Measurements from ENCODE around the gene CEACAM6. TPM values are rescaled to one million over a fixed set of nuclear protein-coding genes. Genes with fewer than 3 reads are reported as not detected.
A peak's percentile ranks its signal among the peaks of the same experiment; 100 is the strongest.

The CEACAM6 gene
- polyA plus RNA-seq, 2 of the 4 experiments (the other 2 are of a cell fraction) = 0.97 to 17.7 TPM

DNA sequence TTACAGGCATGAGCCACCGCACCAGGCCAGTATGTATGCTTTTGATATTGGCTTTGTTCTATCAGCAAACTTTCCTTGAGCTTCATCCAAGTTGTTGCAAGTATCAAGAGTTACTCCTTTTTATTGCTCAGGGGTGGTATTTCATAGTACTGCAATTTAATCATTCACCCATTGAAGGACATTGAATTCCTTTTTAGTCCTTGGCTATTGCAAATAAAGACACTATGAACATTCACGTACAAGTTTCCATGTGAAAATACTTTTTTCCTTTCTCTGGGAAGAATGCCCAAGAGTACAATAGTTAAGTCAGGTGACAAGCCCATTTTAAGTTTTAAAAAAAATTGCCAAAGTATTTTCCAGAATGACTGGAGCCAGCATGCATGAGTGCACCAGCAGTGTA, 61.4 kb downstream of the CEACAM6 start:
- Histone ChIP-seq H3K9me3 (no peaks in the 10 kb centered on the region), H3K4me1 (no peaks in the 10 kb centered on the region), H3K27ac (no peak overlapping the region), H3K4me2 (no peak overlapping the region), H3K4me3 (no peak overlapping the region)
- POLR2A ChIA-PET = no interaction called here
- TF ChIP-seq KDM1A (IDR thresholded peaks at IDR 0.05; ENCODE audit: low read depth) (no peak), MAFK (IDR thresholded peaks at IDR 0.05; ENCODE audit: partially characterized antibody) (no peak), HDAC2 (IDR thresholded peaks at IDR 0.05) (no peak), ZFP36 (IDR thresholded peaks at IDR 0.05; ENCODE audit: borderline replicate concordance, partially characterized antibody) (no peak)
- TF ChIP-seq, protein P1, sequence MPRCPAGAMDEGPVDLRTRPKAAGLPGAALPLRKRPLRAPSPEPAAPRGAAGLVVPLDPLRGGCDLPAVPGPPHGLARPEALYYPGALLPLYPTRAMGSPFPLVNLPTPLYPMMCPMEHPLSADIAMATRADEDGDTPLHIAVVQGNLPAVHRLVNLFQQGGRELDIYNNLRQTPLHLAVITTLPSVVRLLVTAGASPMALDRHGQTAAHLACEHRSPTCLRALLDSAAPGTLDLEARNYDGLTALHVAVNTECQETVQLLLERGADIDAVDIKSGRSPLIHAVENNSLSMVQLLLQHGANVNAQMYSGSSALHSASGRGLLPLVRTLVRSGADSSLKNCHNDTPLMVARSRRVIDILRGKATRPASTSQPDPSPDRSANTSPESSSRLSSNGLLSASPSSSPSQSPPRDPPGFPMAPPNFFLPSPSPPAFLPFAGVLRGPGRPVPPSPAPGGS (IDR thresholded peaks at IDR 0.05) = no peak
- CTCF ChIA-PET = interaction anchor here (0.6 to 18.4 kb wide), 8 partner anchors 17 to 368 kb away, joined by 3 to 428 read pairs (median 10); partner anchors contain the start of genes CEACAM3 and CEACAM6
- ATAC-seq = no peak
- DNase-seq (ENCODE audit: low read depth in 1 of 2, low spot score in 1 of 2) = no peak
- 12% methylated on average over 2 of the region's 2 CpGs for WGBS (ENCODE audit: missing lambda C conversion rate)
- peak; percentile 36 for FAIRE-seq

DNA sequence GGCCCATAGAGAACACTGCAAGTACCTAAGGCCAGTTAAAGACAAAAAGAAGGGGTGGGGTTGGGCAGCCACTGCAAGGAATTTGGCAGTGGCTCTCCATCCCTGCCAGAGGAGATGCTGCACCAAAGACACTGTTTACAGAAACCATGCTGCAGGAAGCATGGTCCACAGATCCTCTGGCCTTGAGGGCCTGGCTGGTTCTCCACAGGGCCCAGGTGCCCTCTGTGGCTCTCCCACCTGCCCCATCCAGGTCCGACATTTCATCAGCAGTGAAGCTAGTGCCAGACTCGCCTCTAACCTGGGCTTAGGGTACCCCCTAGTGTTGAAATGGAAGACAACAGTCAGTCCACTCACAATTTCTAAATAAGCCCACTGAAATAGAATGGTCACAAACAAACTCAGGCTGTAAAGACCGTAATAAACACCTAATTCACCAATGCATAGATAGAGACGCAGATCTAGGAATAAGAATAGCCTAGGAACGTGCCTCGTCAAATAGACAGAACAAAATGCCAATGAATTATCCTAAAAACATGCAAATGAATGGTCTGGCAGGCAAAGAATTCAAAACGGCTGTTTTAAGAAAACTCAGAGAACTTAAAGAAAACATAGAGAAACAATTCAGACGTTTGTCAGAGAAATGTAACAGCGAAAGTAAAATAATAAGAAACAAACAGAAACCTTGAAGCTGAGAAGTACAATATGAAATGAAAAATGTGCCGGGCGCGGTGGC, 65.8 kb downstream of the CEACAM6 start:
- H3K27ac ChIP-seq = no peak overlapping the region
- DNase-seq (ENCODE audit: low read depth in 1 of 2, low spot score in 1 of 2) (peak; percentile 82 to 94), ATAC-seq (peak; percentile 92 to 96), FAIRE-seq (peak; percentile 99)
- 28% methylated on average over 12 of the region's 12 CpGs for WGBS (ENCODE audit: missing lambda C conversion rate)
- H3K9me3 ChIP-seq = no peaks in the 10 kb centered on the region
- TF ChIP-seq SREBF2 (IDR thresholded peaks at IDR 0.05) (no peak), KDM1A (IDR thresholded peaks at IDR 0.05; ENCODE audit: low read depth) (no peak), JUNB (IDR thresholded peaks at IDR 0.05) (no peak), RAD21 (conservative IDR thresholded peaks at IDR 0.05 in 1 of 2, IDR thresholded peaks at IDR 0.05 in 1 of 2) (peak; percentile 86 to 96), NPAS2 (CRISPR knock-in tag; IDR thresholded peaks at IDR 0.05; ENCODE audit: borderline replicate concordance) (no peak), FOSB (CRISPR knock-in tag; IDR thresholded peaks at IDR 0.05) (no peak), SMC3 (IDR thresholded peaks at IDR 0.05) (peak; percentile 50), ZC3H11A (IDR thresholded peaks at IDR 0.05) (peak; percentile 2; the same call in 1 of the 2 replicates), POLR2A (IDR thresholded peaks at IDR 0.05; ENCODE audit: low read length) (no peak), EHMT2 (IDR thresholded peaks at IDR 0.05; ENCODE audit: low read depth) (no peak), HOXB13 (CRISPR knock-in tag; IDR thresholded peaks at IDR 0.05; ENCODE audit: low read depth) (no peak), BHLHE40 (IDR thresholded peaks at IDR 0.05; ENCODE audit: low read depth, low read length) (no peak), HOXB5 (CRISPR knock-in tag; IDR thresholded peaks at IDR 0.05) (no peak)
- TF ChIP-seq, protein P2, sequence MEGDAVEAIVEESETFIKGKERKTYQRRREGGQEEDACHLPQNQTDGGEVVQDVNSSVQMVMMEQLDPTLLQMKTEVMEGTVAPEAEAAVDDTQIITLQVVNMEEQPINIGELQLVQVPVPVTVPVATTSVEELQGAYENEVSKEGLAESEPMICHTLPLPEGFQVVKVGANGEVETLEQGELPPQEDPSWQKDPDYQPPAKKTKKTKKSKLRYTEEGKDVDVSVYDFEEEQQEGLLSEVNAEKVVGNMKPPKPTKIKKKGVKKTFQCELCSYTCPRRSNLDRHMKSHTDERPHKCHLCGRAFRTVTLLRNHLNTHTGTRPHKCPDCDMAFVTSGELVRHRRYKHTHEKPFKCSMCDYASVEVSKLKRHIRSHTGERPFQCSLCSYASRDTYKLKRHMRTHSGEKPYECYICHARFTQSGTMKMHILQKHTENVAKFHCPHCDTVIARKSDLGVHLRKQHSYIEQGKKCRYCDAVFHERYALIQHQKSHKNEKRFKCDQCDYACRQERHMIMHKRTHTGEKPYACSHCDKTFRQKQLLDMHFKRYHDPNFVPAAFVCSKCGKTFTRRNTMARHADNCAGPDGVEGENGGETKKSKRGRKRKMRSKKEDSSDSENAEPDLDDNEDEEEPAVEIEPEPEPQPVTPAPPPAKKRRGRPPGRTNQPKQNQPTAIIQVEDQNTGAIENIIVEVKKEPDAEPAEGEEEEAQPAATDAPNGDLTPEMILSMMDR (IDR thresholded peaks at IDR 0.05) = peak; percentile 91
- TF ChIP-seq, protein P3, sequence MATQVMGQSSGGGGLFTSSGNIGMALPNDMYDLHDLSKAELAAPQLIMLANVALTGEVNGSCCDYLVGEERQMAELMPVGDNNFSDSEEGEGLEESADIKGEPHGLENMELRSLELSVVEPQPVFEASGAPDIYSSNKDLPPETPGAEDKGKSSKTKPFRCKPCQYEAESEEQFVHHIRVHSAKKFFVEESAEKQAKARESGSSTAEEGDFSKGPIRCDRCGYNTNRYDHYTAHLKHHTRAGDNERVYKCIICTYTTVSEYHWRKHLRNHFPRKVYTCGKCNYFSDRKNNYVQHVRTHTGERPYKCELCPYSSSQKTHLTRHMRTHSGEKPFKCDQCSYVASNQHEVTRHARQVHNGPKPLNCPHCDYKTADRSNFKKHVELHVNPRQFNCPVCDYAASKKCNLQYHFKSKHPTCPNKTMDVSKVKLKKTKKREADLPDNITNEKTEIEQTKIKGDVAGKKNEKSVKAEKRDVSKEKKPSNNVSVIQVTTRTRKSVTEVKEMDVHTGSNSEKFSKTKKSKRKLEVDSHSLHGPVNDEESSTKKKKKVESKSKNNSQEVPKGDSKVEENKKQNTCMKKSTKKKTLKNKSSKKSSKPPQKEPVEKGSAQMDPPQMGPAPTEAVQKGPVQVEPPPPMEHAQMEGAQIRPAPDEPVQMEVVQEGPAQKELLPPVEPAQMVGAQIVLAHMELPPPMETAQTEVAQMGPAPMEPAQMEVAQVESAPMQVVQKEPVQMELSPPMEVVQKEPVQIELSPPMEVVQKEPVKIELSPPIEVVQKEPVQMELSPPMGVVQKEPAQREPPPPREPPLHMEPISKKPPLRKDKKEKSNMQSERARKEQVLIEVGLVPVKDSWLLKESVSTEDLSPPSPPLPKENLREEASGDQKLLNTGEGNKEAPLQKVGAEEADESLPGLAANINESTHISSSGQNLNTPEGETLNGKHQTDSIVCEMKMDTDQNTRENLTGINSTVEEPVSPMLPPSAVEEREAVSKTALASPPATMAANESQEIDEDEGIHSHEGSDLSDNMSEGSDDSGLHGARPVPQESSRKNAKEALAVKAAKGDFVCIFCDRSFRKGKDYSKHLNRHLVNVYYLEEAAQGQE (IDR thresholded peaks at IDR 0.05) = no peak
- H3K4me1 ChIP-seq = no peaks in the 10 kb centered on the region
- ChIA-PET CTCF (interaction anchor here (0.5 to 18.4 kb wide), 35 partner anchors 10 to 428 kb away, joined by 3 to 428 read pairs (median 5); partner anchors contain the start of genes CEACAM3, CEACAM6 and RPS19), POLR2A (interaction anchor here (0.6 kb wide), 1 partner anchor 112 kb away, joined by 6 read pairs; the partner anchor contains the start of gene CEACAM5)
- H3K4me2 ChIP-seq = no peak overlapping the region
- H3K4me3 ChIP-seq = no peak overlapping the region

Other genes with a start within 250 kb of the CEACAM6 start
- not detected in 2 replicates for gene CEACAM21, start 179.4 kb upstream of the CEACAM6 start, polyA plus RNA-seq (2011; rRNA removed)
- gene CEACAM21, start 179.4 kb upstream of the CEACAM6 start, polyA plus RNA-seq (2017; fragmentation: RNase III; extraction: RNeasy Plus Mini Kit Qiagen cat#74134 plus additional on column Dnase treatment) = not detected in 3 replicates
- not detected in 2 replicates for gene CEACAM4, start 128.5 kb upstream of the CEACAM6 start, polyA plus RNA-seq (2011; rRNA removed)
- gene CEACAM4, start 128.5 kb upstream of the CEACAM6 start, polyA plus RNA-seq (2017; fragmentation: RNase III; extraction: RNeasy Plus Mini Kit Qiagen cat#74134 plus additional on column Dnase treatment) = not detected in 3 replicates
- 0.04 TPM in 1 of 2 replicates, not detected in the other for gene CEACAM7, start 67.3 kb upstream of the CEACAM6 start, polyA plus RNA-seq (2011; rRNA removed)
- 0.05 TPM in 1 of 3 replicates, not detected in the others for gene CEACAM7, start 67.3 kb upstream of the CEACAM6 start, polyA plus RNA-seq (2017; fragmentation: RNase III; extraction: RNeasy Plus Mini Kit Qiagen cat#74134 plus additional on column Dnase treatment)
- 1.3 and 2.3 TPM in 2 replicates for gene CEACAM5, start 46.9 kb upstream of the CEACAM6 start, polyA plus RNA-seq (2011; rRNA removed)
- gene CEACAM5, start 46.9 kb upstream of the CEACAM6 start, polyA plus RNA-seq (2017; fragmentation: RNase III; extraction: RNeasy Plus Mini Kit Qiagen cat#74134 plus additional on column Dnase treatment) = 0.12 TPM in 1 of 3 replicates, not detected in the others
- not detected in 2 replicates for gene CEACAM3, start 41.1 kb downstream of the CEACAM6 start, polyA plus RNA-seq (2011; rRNA removed)
- not detected in 3 replicates for gene CEACAM3, start 41.1 kb downstream of the CEACAM6 start, polyA plus RNA-seq (2017; fragmentation: RNase III; extraction: RNeasy Plus Mini Kit Qiagen cat#74134 plus additional on column Dnase treatment)
- not detected in 2 replicates for gene LYPD4, start 89.2 kb downstream of the CEACAM6 start, polyA plus RNA-seq (2011; rRNA removed)
- gene LYPD4, start 89.2 kb downstream of the CEACAM6 start, polyA plus RNA-seq (2017; fragmentation: RNase III; extraction: RNeasy Plus Mini Kit Qiagen cat#74134 plus additional on column Dnase treatment) = not detected in 3 replicates
- gene DMRTC2, start 89.5 kb downstream of the CEACAM6 start, polyA plus RNA-seq (2011; rRNA removed) = not detected in 2 replicates
- gene DMRTC2, start 89.5 kb downstream of the CEACAM6 start, polyA plus RNA-seq (2017; fragmentation: RNase III; extraction: RNeasy Plus Mini Kit Qiagen cat#74134 plus additional on column Dnase treatment) = not detected in 3 replicates
- 2,749 and 3,564 TPM in 2 replicates for gene RPS19, start 104.7 kb downstream of the CEACAM6 start, polyA plus RNA-seq (2011; rRNA removed)
- 7,778 to 7,989 TPM (median 7,924 TPM) in 3 replicates for gene RPS19, start 104.7 kb downstream of the CEACAM6 start, polyA plus RNA-seq (2017; fragmentation: RNase III; extraction: RNeasy Plus Mini Kit Qiagen cat#74134 plus additional on column Dnase treatment)
- gene CD79A, start 121.7 kb downstream of the CEACAM6 start, polyA plus RNA-seq (2011; rRNA removed) = 0.52 and 0.57 TPM in 2 replicates
- gene CD79A, start 121.7 kb downstream of the CEACAM6 start, polyA plus RNA-seq (2017; fragmentation: RNase III; extraction: RNeasy Plus Mini Kit Qiagen cat#74134 plus additional on column Dnase treatment) = 0.29 to 0.54 TPM (median 0.29 TPM) in 3 replicates
- gene ARHGEF1, start 127.7 kb downstream of the CEACAM6 start, polyA plus RNA-seq (2011; rRNA removed) = 34.5 and 38.0 TPM in 2 replicates
- 71.5 to 92.9 TPM (median 84.2 TPM) in 3 replicates for gene ARHGEF1, start 127.7 kb downstream of the CEACAM6 start, polyA plus RNA-seq (2017; fragmentation: RNase III; extraction: RNeasy Plus Mini Kit Qiagen cat#74134 plus additional on column Dnase treatment)
- gene ERFL, start 172.9 kb downstream of the CEACAM6 start, polyA plus RNA-seq (2011; rRNA removed) = 0.19 and 0.21 TPM in 2 replicates
- 0.10 to 0.20 TPM (median 0.15 TPM) in 3 replicates for gene ERFL, start 172.9 kb downstream of the CEACAM6 start, polyA plus RNA-seq (2017; fragmentation: RNase III; extraction: RNeasy Plus Mini Kit Qiagen cat#74134 plus additional on column Dnase treatment)
- gene RABAC1, start 203.8 kb downstream of the CEACAM6 start, polyA plus RNA-seq (2011; rRNA removed) = 117 and 137 TPM in 2 replicates
- 199 to 247 TPM (median 246 TPM) in 3 replicates for gene RABAC1, start 203.8 kb downstream of the CEACAM6 start, polyA plus RNA-seq (2017; fragmentation: RNase III; extraction: RNeasy Plus Mini Kit Qiagen cat#74134 plus additional on column Dnase treatment)
- 0.67 and 0.69 TPM in 2 replicates for gene ATP1A3, start 238.7 kb downstream of the CEACAM6 start, polyA plus RNA-seq (2011; rRNA removed)
- 3.4 to 3.8 TPM (median 3.7 TPM) in 3 replicates for gene ATP1A3, start 238.7 kb downstream of the CEACAM6 start, polyA plus RNA-seq (2017; fragmentation: RNase III; extraction: RNeasy Plus Mini Kit Qiagen cat#74134 plus additional on column Dnase treatment)